GM12892 (cell line): ENCODE data around the gene TTLL5.

Experiments
- DNase-seq: peaks from one replicate; pipeline ENCODE4 v3.0.0; 2011; ENCODE audit not compliant: insufficient read length
- FAIRE-seq: peaks from 2 replicates; lab custom pipeline; 2011; peaks lifted over from hg19 to GRCh38; lab: Jason Lieb, UNC
- POLR2A ChIP-seq: IDR thresholded peaks from 2 replicates; pipeline ENCODE4 v1.6.1; 2011; ENCODE audit warnings: low read depth, low read length, control low read depth
- POLR2AphosphoS5 ChIP-seq: IDR thresholded peaks from 2 replicates; pipeline ENCODE4 v1.6.1; 2011; ENCODE audit warnings: low read depth, low read length, control low read depth
- TAF1 ChIP-seq: IDR thresholded peaks from 2 replicates; pipeline ENCODE4 v1.6.1; 2011; ENCODE audit warnings: low read depth, mild to moderate bottlenecking, control low read depth, low read length, borderline replicate concordance

Gene TTLL5

GRCh38 chr14:75654127-75654732 lies 6.8 kb upstream of the TTLL5 start:
- no peak for TF ChIP-seq TAF1
- no peak for TF ChIP-seq POLR2AphosphoS5
- no peak for TF ChIP-seq POLR2A
- DNase-seq (peak; percentile 41), FAIRE-seq (peak; percentile 91)

DNA sequence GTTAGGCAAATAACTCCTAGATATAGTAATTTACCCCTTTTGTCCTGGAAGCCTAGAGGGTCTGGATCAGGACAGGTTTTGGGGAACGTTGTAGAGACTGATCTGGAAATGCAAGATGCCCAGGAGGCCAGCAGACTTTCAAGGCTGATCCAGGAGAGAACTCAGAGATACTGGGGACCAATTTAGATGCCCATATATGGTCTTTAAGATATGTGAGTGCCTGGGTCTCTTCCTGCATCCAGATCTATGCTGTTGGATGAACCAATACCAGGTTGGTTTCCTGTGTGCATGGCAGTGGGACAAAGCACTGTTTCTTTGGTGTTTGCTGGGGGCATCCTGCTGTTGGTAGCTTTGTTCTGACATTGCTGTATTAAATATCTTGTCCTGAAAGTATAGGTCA lies 5.8 kb upstream of the TTLL5 start:
- DNase-seq (no peak), FAIRE-seq (no peak)
- TF ChIP-seq POLR2AphosphoS5 (no peak), POLR2A (no peak), TAF1 (no peak)

GRCh38 chr14:75657331-75657730 lies 3.7 kb upstream of the TTLL5 start:
- DNase-seq (no peak), FAIRE-seq (no peak)
- TF ChIP-seq TAF1 (no peak), POLR2A (no peak), POLR2AphosphoS5 (no peak)

DNA sequence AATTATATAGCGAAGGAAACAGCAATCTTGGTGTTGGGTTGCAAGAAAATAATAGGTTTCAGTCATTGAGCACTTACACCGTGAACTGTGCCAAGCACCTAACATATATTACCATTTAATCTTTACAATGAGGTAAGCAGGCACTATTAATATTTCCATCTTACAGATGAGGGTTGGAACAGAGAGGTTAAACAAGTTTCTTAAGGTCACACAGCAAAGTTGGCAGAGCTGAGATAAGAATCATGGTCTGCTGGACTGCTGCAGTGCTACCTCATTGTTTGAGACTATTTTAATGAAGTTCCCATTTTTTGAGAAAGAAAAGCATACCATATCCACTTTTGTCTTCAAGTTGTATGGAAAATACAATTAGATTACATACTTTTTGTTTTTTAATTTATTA lies 2.1 kb upstream of the TTLL5 start:
- no peak for DNase-seq
- no peak for TF ChIP-seq POLR2A
- no peak for TF ChIP-seq POLR2AphosphoS5
- no peak for TF ChIP-seq TAF1
- FAIRE-seq = no peak

- FAIRE-seq = no peak
- TF ChIP-seq TAF1 = no peak
- no peak for TF ChIP-seq POLR2A
- TF ChIP-seq POLR2AphosphoS5 = no peak
- DNase-seq = no peak
Observed at GRCh38 chr14:75660238-75660629, 812 bp upstream of the TTLL5 start.

GRCh38 chr14:75661499-75661814 lies 411 bp downstream of the TTLL5 start:
- DNase-seq (no peak), FAIRE-seq (no peak)
- TF ChIP-seq POLR2A (no peak), TAF1 (no peak), POLR2AphosphoS5 (no peak)

GRCh38 chr14:75662966-75663365 lies 1.9 kb downstream of the TTLL5 start:
- TF ChIP-seq TAF1 = no peak
- TF ChIP-seq POLR2A = no peak
- TF ChIP-seq POLR2AphosphoS5 = no peak
- DNase-seq = no peak
- no peak for FAIRE-seq

DNA sequence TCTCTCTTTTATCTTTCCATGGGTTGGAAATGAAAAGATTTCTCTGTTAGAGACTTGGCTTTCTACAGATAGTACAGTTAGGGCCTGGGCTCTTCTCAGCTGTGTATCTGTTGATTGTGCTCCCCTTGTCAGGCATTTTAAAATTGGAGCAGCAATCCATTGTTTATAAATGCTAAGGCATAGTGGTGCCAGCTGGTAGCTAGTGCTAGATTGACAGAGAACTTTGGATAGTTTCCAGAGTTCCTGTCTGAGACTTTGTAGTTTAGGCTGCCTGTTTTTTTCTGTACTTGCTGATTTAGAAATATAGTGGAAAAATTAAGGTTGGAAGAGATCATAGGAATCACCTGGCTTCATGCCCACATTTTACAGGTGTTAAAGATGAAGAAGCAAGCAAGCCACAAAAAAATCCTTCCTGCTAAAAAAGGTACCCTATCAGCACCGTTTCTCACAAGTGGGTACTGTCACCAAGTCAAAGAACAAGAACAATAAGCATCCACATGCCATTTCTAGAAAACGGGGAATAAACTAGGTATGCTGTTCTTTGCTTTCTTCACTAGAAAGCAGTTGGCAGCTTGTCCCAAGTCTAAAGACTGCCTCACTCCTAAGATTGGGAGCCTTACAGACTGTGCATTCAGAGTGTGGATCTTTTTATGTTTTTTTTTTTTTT lies 6.2 kb downstream of the TTLL5 start:
- no peak for DNase-seq
- FAIRE-seq = no peak
- TF ChIP-seq TAF1 (no peak), POLR2A (no peak), POLR2AphosphoS5 (no peak)

DNA sequence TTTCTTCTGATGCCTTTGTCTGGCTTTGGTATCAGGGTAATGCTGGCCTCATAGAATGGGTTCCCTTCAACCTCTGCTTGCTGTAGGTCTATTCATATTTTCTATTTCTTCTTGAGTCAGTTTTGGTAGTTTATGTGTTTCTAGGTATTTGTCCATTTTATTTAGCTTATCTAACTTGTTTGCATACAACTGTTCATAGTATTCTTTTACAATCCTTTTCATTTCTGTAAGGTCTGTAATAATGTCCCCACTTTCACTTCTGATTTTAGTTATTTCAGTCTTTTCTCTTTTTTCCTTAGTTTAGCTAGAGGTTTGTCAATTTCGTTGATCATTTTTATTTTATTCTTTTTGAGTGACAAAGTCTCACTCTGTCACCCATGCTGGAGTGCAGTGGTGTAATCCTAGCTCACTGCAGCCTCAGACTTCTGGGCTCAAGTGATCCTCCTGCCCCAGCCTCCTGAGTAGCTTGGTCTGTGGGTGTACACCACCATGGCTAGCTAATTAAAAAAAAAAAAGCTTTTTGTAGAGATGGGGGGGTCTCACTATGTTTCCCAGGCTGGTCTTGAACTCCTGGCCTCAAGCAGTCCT lies 11.7 kb downstream of the TTLL5 start:
- no peak for TF ChIP-seq TAF1
- no peak for TF ChIP-seq POLR2A
- TF ChIP-seq POLR2AphosphoS5 = no peak
- no peak for DNase-seq
- no peak for FAIRE-seq

- TF ChIP-seq POLR2AphosphoS5 (no peak), TAF1 (no peak), POLR2A (no peak)
- peak; percentile 78 for FAIRE-seq
- DNase-seq = no peak
Observed at GRCh38 chr14:75673345-75674035, 12.4 kb downstream of the TTLL5 start.

DNA sequence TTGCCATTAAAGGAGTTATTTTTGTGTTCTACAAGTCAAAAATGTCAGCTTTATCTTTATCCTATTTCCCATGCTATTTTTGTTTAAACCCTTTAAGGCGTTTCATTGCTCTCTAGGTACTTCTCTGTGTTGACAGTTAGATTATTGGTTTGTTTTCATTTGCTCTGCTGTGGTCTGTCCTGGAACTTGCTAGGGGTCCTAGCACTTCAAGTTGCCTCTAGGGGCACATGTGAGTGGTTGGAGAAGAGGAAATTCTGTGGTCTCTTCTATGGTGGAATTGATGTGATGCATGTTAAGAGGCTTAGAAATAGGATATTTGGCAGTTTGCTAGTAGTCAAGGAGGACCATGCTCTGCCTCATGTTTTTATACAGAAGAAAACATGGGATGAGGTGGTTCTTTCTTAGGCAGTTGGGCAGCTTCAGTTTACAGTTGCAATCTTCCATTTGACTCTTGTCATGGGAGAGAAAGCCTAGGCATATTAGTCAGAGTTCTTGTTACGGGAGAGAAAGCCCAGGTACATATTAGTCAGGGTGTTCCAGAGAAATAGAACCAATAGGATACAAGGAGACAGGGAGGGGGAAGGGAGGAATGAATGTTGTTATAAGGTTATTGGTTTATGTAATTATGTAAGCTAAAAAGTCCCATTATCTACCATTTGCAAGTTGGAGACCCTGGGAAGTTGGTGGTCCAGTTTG lies 14.4 kb downstream of the TTLL5 start:
- FAIRE-seq (no peak), DNase-seq (no peak)
- TF ChIP-seq POLR2A = no peak
- no peak for TF ChIP-seq TAF1
- TF ChIP-seq POLR2AphosphoS5 = no peak
